ENCODE data around the gene KRTAP2-1.

DNA sequence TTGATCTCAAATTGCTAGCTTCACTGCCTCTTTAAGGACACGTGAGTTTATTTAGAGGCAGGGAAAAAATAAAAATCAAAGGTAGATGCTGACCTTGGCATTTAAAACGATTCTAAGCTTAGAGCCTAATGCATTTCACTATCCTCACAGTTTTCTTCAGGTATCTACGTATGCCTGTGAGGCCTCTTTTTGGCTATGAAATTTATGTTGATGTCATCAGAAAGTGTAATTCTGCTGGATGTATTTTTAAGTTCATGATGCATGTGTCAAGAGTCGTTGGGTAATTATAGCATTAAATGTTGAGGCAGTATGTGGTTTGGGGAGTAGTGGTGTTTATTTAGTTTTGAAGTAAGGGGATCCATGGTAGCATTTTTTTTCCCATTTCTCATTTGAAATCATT lies 43.2 kb downstream of the KRTAP2-1 start:
- TF ChIP-seq, protein P1, sequence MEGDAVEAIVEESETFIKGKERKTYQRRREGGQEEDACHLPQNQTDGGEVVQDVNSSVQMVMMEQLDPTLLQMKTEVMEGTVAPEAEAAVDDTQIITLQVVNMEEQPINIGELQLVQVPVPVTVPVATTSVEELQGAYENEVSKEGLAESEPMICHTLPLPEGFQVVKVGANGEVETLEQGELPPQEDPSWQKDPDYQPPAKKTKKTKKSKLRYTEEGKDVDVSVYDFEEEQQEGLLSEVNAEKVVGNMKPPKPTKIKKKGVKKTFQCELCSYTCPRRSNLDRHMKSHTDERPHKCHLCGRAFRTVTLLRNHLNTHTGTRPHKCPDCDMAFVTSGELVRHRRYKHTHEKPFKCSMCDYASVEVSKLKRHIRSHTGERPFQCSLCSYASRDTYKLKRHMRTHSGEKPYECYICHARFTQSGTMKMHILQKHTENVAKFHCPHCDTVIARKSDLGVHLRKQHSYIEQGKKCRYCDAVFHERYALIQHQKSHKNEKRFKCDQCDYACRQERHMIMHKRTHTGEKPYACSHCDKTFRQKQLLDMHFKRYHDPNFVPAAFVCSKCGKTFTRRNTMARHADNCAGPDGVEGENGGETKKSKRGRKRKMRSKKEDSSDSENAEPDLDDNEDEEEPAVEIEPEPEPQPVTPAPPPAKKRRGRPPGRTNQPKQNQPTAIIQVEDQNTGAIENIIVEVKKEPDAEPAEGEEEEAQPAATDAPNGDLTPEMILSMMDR (IDR thresholded peaks at IDR 0.05) = no peak
- TF ChIP-seq POLR2A (IDR thresholded peaks at IDR 0.05) (no peak), EP300 (IDR thresholded peaks at IDR 0.05) (no peak), POLR2AphosphoS5 (IDR thresholded peaks at IDR 0.05) (no peak)
